H9 (cell line): Measurements from ENCODE around the gene ANGPTL1. TPM values are rescaled to one million over a fixed set of nuclear protein-coding genes. Genes with fewer than 3 reads are reported as not detected.

Experiments used
- DNase-seq: peaks from one replicate; pipeline ENCODE4 v3.0.0-alpha.2; 2017
- H2AFZ ChIP-seq: one replicate; pipeline ENCODE4 v1.6.1; 2013; ENCODE audit warnings: mild to moderate bottlenecking, low read length, control low read depth, moderate library complexity
- H2AK5ac ChIP-seq: 2 replicates; pipeline ENCODE4 v1.6.1; 2013; ENCODE audit warnings: low read length, control low read depth, mixed read lengths; ENCODE audit not compliant: insufficient read length
- H2BK120ac ChIP-seq: one replicate; pipeline ENCODE4 v1.6.1; 2013; ENCODE audit warnings: low read depth, mild to moderate bottlenecking, low read length, control low read depth, inconsistent platforms; ENCODE audit not compliant: poor library complexity, severe bottlenecking
- H2BK12ac ChIP-seq: 2 replicates; pipeline ENCODE4 v1.6.1; 2013; ENCODE audit warnings: low read length, control low read depth, mixed read lengths, low read depth; ENCODE audit not compliant: insufficient read length
- H2BK15ac ChIP-seq: 2 replicates; pipeline ENCODE4 v1.6.1; 2013; ENCODE audit warnings: low read depth, low read length, control low read depth
- H2BK20ac ChIP-seq: one replicate; pipeline ENCODE4 v1.6.1; 2013; ENCODE audit warnings: low read depth, mild to moderate bottlenecking, low read length, control low read depth, inconsistent platforms; ENCODE audit not compliant: poor library complexity, severe bottlenecking
- H2BK5ac ChIP-seq: 2 replicates; pipeline ENCODE4 v1.6.1; 2013; ENCODE audit warnings: low read length, control low read depth, mixed read lengths; ENCODE audit not compliant: insufficient read length
- H3K14ac ChIP-seq: 2 replicates; pipeline ENCODE4 v1.6.1; 2013; ENCODE audit warnings: low read length, control low read depth; ENCODE audit not compliant: insufficient read depth
- H3K18ac ChIP-seq: 2 replicates; pipeline ENCODE4 v1.6.1; 2013; ENCODE audit warnings: low read depth, mild to moderate bottlenecking, mixed read lengths, low read length, control low read depth; ENCODE audit not compliant: insufficient read length
- H3K23ac ChIP-seq: 2 replicates; pipeline ENCODE4 v1.6.1; 2013; ENCODE audit warnings: low read length, control low read depth, mixed read lengths, low read depth; ENCODE audit not compliant: insufficient read length
- H3K23me2 ChIP-seq: 2 replicates; pipeline ENCODE4 v1.6.1; 2013; ENCODE audit warnings: low read depth, mild to moderate bottlenecking, mixed read lengths, low read length, control low read depth; ENCODE audit not compliant: insufficient read length, poor library complexity, severe bottlenecking
- H3K27ac ChIP-seq: 2 replicates; pipeline ENCODE4 v1.5.1; 2013; ENCODE audit warnings: low read length, control low read depth, mixed read lengths, low read depth; ENCODE audit not compliant: insufficient read length
- H3K27me3 ChIP-seq: 2 replicates; pipeline ENCODE4 v1.6.1; 2013; ENCODE audit warnings: low read length, control low read depth, inconsistent platforms; ENCODE audit not compliant: insufficient read depth
- H3K4ac ChIP-seq: 2 replicates; pipeline ENCODE4 v1.6.1; 2013; ENCODE audit warnings: low read depth, mild to moderate bottlenecking, control low read depth, inconsistent platforms, low read length, moderate library complexity
- H3K4me1 ChIP-seq: 2 replicates; pipeline ENCODE4 v1.6.1; 2013; ENCODE audit warnings: low read length, control low read depth, inconsistent platforms; ENCODE audit not compliant: insufficient read depth
- H3K4me2 ChIP-seq: 2 replicates; pipeline ENCODE4 v1.6.1; 2013; ENCODE audit warnings: low read length, control low read depth, mixed read lengths; ENCODE audit not compliant: insufficient read length, insufficient read depth
- H3K56ac ChIP-seq: 2 replicates; pipeline ENCODE4 v1.6.1; 2013; ENCODE audit warnings: low read depth, mild to moderate bottlenecking, mixed read lengths, low read length, control low read depth; ENCODE audit not compliant: insufficient read length
- H3K79me1 ChIP-seq: 2 replicates; pipeline ENCODE4 v1.6.1; 2013; ENCODE audit warnings: low read depth, mild to moderate bottlenecking, moderate library complexity, low read length, control low read depth, inconsistent platforms; ENCODE audit not compliant: insufficient read depth, poor library complexity, severe bottlenecking
- H3K79me2 ChIP-seq: 2 replicates; pipeline ENCODE4 v1.6.1; 2013; ENCODE audit warnings: low read length, control low read depth, inconsistent platforms; ENCODE audit not compliant: insufficient read depth
- H3K9ac ChIP-seq: 2 replicates; pipeline ENCODE4 v1.6.1; 2013; ENCODE audit warnings: low read length, control low read depth, mixed read lengths; ENCODE audit not compliant: insufficient read length; ENCODE audit errors: extremely low read depth
- H3K9me3 ChIP-seq: one replicate; pipeline ENCODE4 v1.6.1; 2013; ENCODE audit warnings: low read depth, low read length, inconsistent platforms; ENCODE audit not compliant: control insufficient read depth
- H3T11ph ChIP-seq: one replicate; pipeline ENCODE4 v1.6.1; 2013; ENCODE audit warnings: mild to moderate bottlenecking, low read length, control low read depth, inconsistent platforms
- H4K20me1 ChIP-seq: one replicate; pipeline ENCODE4 v1.6.1; 2013; ENCODE audit not compliant: control insufficient read depth, insufficient read length, insufficient read depth
- H4K5ac ChIP-seq: 2 replicates; pipeline ENCODE4 v1.6.1; 2013; ENCODE audit warnings: low read depth, mild to moderate bottlenecking, mixed read lengths, low read length, control low read depth; ENCODE audit not compliant: insufficient read length
- H4K8ac ChIP-seq: replicated peaks from 2 replicates; pipeline ENCODE4 v1.6.1; 2013; ENCODE audit warnings: low read length, control low read depth, mixed read lengths, low read depth; ENCODE audit not compliant: insufficient read length
- H4K91ac ChIP-seq: 2 replicates; pipeline ENCODE4 v1.6.1; 2013; ENCODE audit warnings: low read depth, mild to moderate bottlenecking, moderate library complexity, mixed read lengths, low read length, control low read depth; ENCODE audit not compliant: insufficient read length
- H3K27ac Mint-ChIP-seq, 3 experiments: 2 replicates in 2 of 3; 3 replicates in 1 of 3; pipeline ENCODE4 v1.8.0; 2020 to 2021; ENCODE audit warnings: mixed read lengths in 3 of 3, mild to moderate bottlenecking in 1 of 3, moderate library complexity in 1 of 3
- H3K27me3 Mint-ChIP-seq: 2 replicates; pipeline ENCODE4 v1.8.0; 2021; ENCODE audit warnings: low read depth, mild to moderate bottlenecking, moderate library complexity, mixed read lengths
- H3K36me3 Mint-ChIP-seq, 3 experiments: 2 replicates in 2 of 3; 3 replicates in 1 of 3; pipeline ENCODE4 v1.8.0; 2020 to 2021; ENCODE audit warnings: low read depth in 3 of 3, mixed read lengths in 3 of 3; ENCODE audit not compliant: insufficient read depth in 1 of 3
- H3K4me1 Mint-ChIP-seq, 2 experiments: 2 replicates each; pipeline ENCODE4 v1.8.0; 2020; ENCODE audit warnings: mixed read lengths in 2 of 2
- H3K4me3 Mint-ChIP-seq, 2 experiments: 2 replicates in 1 of 2; 3 replicates in 1 of 2; pipeline ENCODE4 v1.8.0; 2020 to 2021; ENCODE audit warnings: mild to moderate bottlenecking in 2 of 2, mixed read lengths in 2 of 2, moderate library complexity in 1 of 2
- H3K9me3 Mint-ChIP-seq, 2 experiments: 2 replicates in 1 of 2; 3 replicates in 1 of 2; pipeline ENCODE4 v1.8.0; 2020; ENCODE audit warnings: mild to moderate bottlenecking in 2 of 2, mixed read lengths in 2 of 2, moderate library complexity in 1 of 2
- WGBS: extraction: QIAGEN DNeasy Blood & Tissue Kit; methylation state at CpG from one replicate; pipeline ENCODE4 v1.1.7; 2013; ENCODE audit warnings: missing lambda C conversion rate, low lambda C conversion rate, mixed read lengths; ENCODE audit not compliant: insufficient read length; ENCODE audit errors: extremely low coverage; 5-methylcytosine and 5-hydroxymethylcytosine counted together
- total RNA-seq: library from RNA; stranded (reverse); gene quantifications from 2 replicates; pipeline ENCODE4 v1.2.1, GENCODE V29; 2021
- TF ChIP-seq, protein P1 (sequence below): fragments of 200-600 bp; sonication (generic); conservative IDR thresholded peaks from 3 replicates; pipeline ENCODE4 v1.8.0; 2021; ENCODE audit warnings: antibody characterized with exemption, mild to moderate bottlenecking

ANGPTL1 gene
- total RNA-seq, 1 experiment from 2014 or later = not detected

DNA sequence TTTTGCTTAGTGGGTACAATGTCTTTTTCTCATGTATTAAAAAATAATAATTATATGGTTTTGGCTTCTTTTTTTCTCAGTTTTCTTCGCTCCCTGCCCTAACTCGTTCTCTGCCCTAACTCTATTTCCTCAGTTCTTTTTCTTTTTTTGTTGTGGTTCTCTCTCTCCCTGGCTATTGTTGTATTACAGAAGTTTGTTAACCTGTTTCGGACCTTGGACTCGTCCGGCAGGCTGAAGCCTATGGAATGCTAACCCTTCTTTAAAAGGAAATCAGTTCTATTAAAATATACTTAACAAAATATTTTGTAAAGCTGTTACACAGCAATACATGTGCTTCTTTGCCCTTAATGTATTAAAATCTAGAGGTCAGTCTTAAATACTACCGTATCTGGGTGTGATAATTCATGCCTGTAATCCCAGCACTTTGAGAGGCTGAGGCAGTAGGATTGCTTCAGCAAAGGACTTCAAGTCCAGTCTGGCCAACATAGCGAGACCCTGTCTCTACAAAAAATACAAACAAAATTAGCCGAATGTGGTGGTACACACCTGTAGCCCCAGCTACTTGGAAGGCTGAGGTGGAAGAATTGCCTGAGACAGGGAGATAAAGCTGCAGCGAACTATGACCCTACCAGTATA, 64.1 kb downstream of the ANGPTL1 start:
- Histone ChIP-seq H3K79me1 (no peaks in the 10 kb centered on the region), H2BK15ac (no peak overlapping the region), H4K20me1 (no peaks in the 10 kb centered on the region), H2AFZ (no peak overlapping the region), H3K27me3 (no peaks in the 10 kb centered on the region), H3K9me3 (no peaks in the 10 kb centered on the region), H3K4ac (no peak overlapping the region), H3K23me2 (no peaks in the 10 kb centered on the region), H3K23ac (no peak overlapping the region), H4K91ac (no peak overlapping the region), H2BK20ac (no peak overlapping the region), H3K27ac (no peak overlapping the region), H3K79me2 (no peaks in the 10 kb centered on the region), H3K14ac (no peak overlapping the region), H2BK120ac (no peak overlapping the region), H3K18ac (no peak overlapping the region), H3T11ph (no peak overlapping the region), H4K8ac (no peak overlapping the region), H3K4me1 (no peaks in the 10 kb centered on the region), H3K4me2 (no peak overlapping the region), H2BK12ac (no peak overlapping the region), H3K9ac (no peak overlapping the region), H2AK5ac (no peak overlapping the region), H3K56ac (no peak overlapping the region), H4K5ac (no peak overlapping the region), H2BK5ac (no peak overlapping the region)
- Mint-ChIP-seq H3K4me3 (no peak overlapping the region), H3K36me3 (peaks cover 4 to 13% (median 6%) of the 10 kb centered on the region in 3 experiments; a peak in 6 of 7 replicates), H3K4me1 (peaks cover 2 to 5% of the 10 kb centered on the region in 2 experiments; a peak in 3 of 4 replicates), H3K27me3 (no peaks in the 10 kb centered on the region), H3K27ac (no peak overlapping the region; a peak in 1 of 7 replicates), H3K9me3 (no peaks in the 10 kb centered on the region; a peak in 1 of 5 replicates)
- no peak for DNase-seq
- TF ChIP-seq, protein P1, sequence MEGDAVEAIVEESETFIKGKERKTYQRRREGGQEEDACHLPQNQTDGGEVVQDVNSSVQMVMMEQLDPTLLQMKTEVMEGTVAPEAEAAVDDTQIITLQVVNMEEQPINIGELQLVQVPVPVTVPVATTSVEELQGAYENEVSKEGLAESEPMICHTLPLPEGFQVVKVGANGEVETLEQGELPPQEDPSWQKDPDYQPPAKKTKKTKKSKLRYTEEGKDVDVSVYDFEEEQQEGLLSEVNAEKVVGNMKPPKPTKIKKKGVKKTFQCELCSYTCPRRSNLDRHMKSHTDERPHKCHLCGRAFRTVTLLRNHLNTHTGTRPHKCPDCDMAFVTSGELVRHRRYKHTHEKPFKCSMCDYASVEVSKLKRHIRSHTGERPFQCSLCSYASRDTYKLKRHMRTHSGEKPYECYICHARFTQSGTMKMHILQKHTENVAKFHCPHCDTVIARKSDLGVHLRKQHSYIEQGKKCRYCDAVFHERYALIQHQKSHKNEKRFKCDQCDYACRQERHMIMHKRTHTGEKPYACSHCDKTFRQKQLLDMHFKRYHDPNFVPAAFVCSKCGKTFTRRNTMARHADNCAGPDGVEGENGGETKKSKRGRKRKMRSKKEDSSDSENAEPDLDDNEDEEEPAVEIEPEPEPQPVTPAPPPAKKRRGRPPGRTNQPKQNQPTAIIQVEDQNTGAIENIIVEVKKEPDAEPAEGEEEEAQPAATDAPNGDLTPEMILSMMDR = no peak
- no CpG with 5 or more reads among the region's 9 CpGs for WGBS
